Activated naive CD8-positive, alpha-beta T cell treated with anti-CD3 and anti-CD28 coated beads, Interleukin-2, amount 50 U/mL, for 16 hours (primary cell): ENCODE data around the gene PLAC8.
"Not testable (repeated sequence)": the region's sequence is repeated elsewhere in the genome, so short reads cannot be mapped to it uniquely, and the experiment has no call there.

Source experiments
- DNase-seq: peaks from one replicate; pipeline ENCODE4 v3.0.0-alpha.2; 2020; ENCODE audit warnings: low read depth, low spot score

The PLAC8 gene

GRCh38 chr4:83112678-83113428, 1.7 kb downstream of the PLAC8 start:
- DNase-seq, result no peak

DNA sequence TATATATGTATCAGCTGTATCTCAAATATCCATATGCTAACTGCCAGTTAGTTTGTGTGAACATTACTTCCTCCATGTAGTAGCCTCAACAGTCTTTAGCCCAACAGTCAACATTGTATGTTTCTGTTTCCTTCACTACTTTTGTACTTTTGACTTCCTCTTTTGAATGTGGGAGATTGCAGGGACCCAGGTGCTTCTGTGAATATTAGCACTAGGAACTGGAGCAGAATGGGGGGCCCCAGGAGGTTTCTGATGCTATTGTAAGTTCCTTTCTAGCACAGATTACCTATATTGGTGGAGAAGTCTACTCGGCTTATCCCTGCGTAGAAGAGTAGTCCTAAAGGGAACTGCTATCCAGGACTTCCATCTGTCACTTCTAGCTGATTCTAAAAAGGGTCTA, 2.3 kb downstream of the PLAC8 start:
- no peak for DNase-seq

DNA sequence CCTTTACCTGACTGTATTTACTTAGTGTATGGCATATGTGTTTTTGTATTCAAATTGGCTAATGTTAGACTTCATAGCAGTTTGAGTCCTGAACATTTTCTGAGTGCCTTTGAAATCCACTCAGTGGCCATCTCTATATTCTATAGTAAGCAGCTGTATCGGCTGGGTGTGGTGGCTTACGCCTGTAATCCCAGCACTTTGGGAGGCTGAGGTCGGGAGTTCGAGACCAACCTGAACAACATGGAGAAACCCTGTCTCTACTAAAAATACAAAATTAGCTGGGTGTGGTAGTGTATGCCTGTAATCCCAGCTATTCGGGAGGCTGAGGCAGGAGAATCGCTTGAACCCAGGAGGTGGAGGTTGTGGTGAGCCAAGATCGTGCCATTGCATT, 2.8 kb downstream of the PLAC8 start:
- not testable (repeated sequence) for DNase-seq

DNA sequence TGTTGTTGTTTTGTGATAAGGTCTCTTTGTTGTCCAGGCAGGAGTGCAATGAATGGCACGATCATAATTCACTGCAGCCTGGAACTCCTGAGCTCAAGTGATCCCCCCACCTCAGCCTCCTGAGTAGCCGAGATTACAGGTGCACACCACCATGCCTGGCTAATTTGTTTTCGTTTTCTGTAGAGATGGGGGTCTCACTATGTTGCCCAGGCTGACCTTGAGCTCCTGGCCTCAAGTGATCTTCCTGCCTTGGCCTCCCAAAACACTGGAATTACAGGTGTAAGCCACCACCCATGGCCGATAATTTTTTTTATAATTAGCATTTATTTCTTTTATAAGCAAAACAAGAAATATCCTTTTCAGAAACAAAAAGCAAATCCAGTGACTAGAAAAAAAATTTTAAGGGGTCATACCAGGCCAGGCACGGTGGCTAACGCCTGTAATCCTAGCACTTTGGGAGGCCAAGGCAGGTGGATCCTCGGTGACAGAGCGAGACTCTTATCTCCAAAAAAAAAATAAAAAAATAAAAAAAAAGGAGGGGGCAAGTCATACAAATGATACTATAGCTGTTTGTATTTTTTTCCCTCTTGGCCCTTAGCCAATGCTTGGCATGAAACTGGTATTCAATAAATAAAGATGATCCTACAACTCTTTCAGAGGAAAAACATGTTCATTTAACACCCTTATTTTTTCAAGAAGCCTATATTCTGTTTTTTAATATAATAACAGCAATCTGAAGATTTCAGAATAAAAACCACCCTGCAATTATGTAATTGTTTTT, 3.4 kb downstream of the PLAC8 start:
- DNase-seq, result no peak

GRCh38 chr4:83110223-83110945, 4.1 kb downstream of the PLAC8 start:
- peak; percentile 77 for DNase-seq

DNA sequence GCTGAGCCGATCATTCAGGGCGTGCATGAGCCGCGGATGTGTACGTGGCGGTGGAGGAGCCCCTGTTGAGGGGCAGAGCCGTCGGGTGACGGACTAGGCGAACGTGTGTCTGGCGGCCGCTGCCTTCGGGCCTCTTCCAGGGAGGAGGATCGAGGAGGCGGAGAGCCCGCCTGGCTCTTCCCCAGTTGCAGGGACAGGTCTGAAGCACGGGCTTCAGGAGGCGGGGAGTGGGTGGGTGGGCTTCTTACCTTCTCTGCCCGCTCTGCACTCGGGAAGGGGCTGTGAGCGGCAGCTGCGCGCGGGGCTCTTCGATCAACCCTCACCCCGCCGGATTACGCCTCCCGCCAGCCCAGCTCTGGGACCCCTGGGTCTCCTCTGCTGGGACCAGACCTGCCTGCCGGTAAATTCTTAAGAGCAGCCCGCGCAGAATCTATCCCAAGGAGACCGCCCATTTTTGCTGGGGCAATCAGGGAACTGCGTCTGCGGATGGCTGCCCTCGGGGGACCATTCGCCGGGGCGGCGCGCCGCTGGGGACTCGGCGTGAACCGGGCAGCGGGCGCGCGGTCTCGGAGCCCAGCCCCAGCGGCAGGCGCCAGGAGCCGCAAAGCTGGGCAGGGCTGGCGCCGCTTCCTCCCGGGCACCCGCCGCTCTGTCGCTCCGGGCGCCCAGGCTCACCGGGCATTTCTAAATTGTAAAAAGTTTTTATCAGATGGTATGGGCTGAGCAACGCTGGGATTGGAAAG, 4.9 kb downstream of the PLAC8 start:
- DNase-seq, result no peak

GRCh38 chr4:83108101-83108861, 6.2 kb downstream of the PLAC8 start:
- DNase-seq, result no peak

DNA sequence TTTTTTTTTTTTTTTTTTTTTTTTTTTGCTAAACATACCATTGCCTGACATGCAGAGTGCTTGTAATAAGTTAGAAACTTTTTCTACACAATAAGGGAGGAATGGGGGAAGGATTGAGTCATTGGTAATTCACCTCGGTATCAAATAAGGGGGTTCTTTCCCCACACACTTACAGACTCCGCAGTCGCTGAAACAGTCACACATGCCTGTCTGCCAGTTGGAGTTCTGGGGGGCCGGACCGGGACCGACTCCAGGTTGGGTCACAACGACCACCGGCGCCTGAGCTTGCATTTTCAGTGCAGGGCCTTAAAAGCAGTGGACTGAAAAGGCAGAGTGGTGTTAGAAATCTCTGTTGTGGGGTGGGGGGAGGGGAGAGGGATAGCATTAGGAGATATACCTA, 6.9 kb downstream of the PLAC8 start:
- no peak for DNase-seq

DNA sequence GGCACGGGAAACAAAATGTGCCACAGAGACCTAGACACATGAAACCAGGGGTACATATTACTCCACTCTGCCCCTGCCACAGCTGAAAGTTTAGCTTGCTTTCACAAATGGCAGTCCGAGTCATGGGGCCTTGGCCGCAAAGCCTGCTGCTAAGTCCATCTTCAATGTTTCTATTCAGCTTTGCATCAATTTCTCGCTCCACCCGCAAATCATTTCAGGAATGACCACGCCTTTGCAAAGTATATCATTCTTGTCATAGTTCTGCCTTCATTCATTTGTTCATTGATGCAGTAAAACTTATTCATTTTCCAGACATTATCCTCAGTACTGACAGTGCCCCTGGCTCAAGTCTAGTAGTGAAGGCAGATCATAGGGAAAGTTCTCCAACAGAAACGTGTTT, 9.5 kb downstream of the PLAC8 start:
- DNase-seq, result no peak

- DNase-seq, result no peak
Observed at GRCh38 chr4:83096397-83096796, 18.1 kb downstream of the PLAC8 start.

DNA sequence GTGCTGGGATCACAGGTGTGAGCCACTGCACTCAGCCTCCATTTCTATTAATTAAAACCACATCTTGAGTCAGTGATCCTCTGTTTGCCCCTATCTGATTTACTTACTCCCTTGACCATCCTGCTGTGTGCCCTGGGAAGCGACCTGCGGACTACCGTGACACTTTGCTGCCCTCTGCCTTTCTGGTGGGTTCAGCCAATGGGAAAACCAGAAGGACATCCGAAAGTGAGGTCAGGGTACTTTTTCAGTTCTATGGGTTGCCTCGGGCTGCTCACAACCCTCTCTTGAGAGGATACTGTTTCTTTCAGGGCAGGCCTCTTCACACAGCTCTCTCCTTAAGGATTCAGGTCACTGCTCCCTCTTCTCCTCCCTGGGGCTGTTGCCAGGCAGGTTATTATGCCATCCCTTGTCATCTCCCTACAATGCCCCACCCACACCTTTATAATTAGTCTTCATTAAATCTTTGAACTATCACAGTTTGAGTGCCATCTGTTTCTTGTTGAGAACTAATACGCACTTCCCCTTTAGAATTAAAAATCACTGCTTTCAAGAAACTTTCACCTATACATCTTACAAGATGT, 21.4 kb downstream of the PLAC8 start:
- no peak for DNase-seq

GRCh38 chr4:83089410-83090157, 24.9 kb downstream of the PLAC8 start:
- no peak for DNase-seq

GRCh38 chr4:83084956-83085355, 29.6 kb downstream of the PLAC8 start:
- DNase-seq, result not testable (repeated sequence)

GRCh38 chr4:83083925-83084475, 30.5 kb downstream of the PLAC8 start:
- peak; percentile 14 for DNase-seq

DNA sequence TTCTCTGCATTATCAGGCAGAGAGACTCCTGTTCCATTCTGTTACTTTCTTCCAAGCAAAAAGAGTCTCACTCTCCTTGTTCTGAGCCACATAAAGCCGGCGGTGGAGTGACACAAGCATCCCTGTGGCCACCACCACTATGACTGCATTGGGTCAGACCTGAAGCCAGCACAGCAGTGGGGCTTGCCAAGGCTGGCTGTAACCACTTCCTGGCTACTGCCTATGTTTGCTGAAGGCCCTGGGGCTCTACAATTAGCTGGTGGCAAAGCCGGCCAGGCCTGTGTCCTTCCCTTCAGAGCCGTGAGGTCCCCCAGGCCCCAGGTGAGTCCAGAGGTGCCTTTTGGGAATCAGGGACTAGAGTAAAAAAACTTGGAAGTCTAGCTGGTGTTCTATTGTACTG, 31.8 kb downstream of the PLAC8 start:
- no peak for DNase-seq

- DNase-seq, result no peak
Observed at GRCh38 chr4:83080561-83080960, 34.0 kb downstream of the PLAC8 start.

DNA sequence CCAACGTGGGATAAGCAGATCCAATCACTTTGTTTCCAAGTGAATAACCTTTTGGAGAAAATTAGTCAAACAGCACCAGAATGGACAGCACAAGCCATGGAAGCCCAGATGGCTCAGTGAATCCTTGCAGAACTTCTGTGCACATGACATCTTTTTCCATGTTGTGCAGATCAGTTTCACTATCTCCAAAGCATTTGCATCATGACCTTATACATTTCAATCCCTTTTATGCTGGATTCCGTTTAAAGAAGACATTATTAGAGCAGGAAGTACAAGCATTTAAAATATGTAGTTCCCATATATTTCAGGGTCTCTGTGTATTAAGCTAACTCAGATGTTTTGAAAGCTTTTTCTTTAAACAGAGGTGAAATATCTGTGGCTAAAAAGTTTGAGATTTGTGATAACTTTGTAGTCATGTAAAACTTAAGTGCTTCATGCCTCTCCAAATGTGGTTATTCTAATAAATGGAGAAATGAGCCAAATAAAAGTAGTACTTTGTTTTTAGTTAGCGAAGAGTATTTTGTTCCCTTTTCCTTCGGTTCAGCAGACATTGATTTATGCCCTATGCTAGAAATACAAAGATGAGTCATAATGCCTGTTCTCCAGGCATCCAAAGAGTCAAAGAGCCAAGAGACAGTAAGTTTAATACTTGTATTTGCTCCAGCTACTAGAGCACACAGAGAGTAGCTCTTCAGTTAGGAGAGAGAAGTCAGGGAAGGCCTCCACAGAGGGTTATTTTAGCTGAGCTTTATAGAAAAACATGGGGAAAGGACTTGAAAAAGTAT, 39.0 kb downstream of the PLAC8 start:
- no peak for DNase-seq

GRCh38 chr4:83074783-83075182, 39.7 kb downstream of the PLAC8 start:
- not testable (repeated sequence) for DNase-seq
